ENCODE data around the gene ADNP. TPM values are rescaled to one million over a fixed set of nuclear protein-coding genes. Genes with fewer than 3 reads are reported as not detected.

The ADNP gene
- total and polyA plus RNA-seq, 2 of the 13 experiments (the other 11 are each of a cell fraction or from before 2014, with no cell fraction given) = 21.0 to 21.5 TPM

DNA sequence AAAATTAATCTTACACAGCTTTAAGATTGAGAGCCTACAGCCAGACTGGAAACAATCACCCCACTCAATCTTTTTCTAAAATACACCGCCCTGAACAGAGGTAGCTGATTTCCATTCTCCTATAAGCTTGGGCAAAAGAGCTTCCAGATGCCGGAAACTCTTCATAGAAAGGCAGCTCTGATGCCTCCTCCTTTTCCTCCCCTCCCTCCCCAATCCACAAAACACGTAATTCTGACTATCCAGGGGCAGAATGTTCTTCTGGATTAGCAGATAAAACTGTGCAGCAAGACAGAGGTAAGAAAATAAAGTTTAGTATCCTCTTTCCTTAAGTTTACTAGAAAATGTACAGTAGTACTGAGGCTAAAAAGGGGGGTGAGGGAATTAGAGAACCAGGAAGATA lies 15.8 kb downstream of the ADNP start:
- Histone ChIP-seq H2AFZ (ENCODE audit: low read length) (no peak overlapping the region), H3K9ac (ENCODE audit: insufficient read depth, low read depth, low read length) (no peak overlapping the region), H3K36me3 (replicated peaks in 1 of 2; ENCODE audit: control insufficient read depth in 1 of 2, insufficient read depth in 2 of 2, low read length in 2 of 2) (peaks cover 10 to 48% of the 10 kb centered on the region in 2 experiments), H3K4me2 (ENCODE audit: low read depth, low read length) (no peak overlapping the region), H4K20me1 (ENCODE audit: insufficient read depth, low read length) (peaks cover 69% of the 10 kb centered on the region), H3K4me3 (replicated peaks in 1 of 3; ENCODE audit: insufficient read depth in 1 of 3, low read depth in 2 of 3, low read length in 3 of 3) (no peak overlapping the region), H3K27ac (ENCODE audit: extremely low read length, insufficient read depth, low read length) (no peak overlapping the region), H3K9me3 (ENCODE audit: low read length) (no peaks in the 10 kb centered on the region), H3K27me3 (ENCODE audit: control insufficient read depth in 1 of 2, insufficient read depth in 2 of 2, low read length in 2 of 2) (no peaks in the 10 kb centered on the region), H3K79me2 (ENCODE audit: insufficient read depth, low read length) (peaks cover 94% of the 10 kb centered on the region), H3K4me1 (ENCODE audit: insufficient read depth, low read length) (peaks cover 13% of the 10 kb centered on the region)
- in situ Hi-C loops (cut with HindIII; ENCODE audit: extremely low pct_ligation_motif_present, low pct_unique_long_range_greater_than_20kb) = no loop called here
- no TSS peak for BruUV-seq (replicated peaks)
- TF ChIP-seq ZFP36L2 (CRISPR knock-in tag; IDR thresholded peaks at IDR 0.05) (no peak), NFE2 (CRISPR knock-in tag; IDR thresholded peaks at IDR 0.05) (no peak), ZNF337 (CRISPR knock-in tag; IDR thresholded peaks at IDR 0.05; ENCODE audit: borderline replicate concordance, low read depth) (no peak), TERF1 (CRISPR knock-in tag; IDR thresholded peaks at IDR 0.05) (no peak), KAT2B (IDR thresholded peaks at IDR 0.05; ENCODE audit: borderline replicate concordance, low read depth, low read length) (no peak), MYNN (CRISPR knock-in tag; IDR thresholded peaks at IDR 0.05; ENCODE audit: low read depth) (no peak), TP53 (CRISPR knock-in tag; conservative IDR thresholded peaks at IDR 0.05) (no peak)
- TF ChIP-seq, protein P1, sequence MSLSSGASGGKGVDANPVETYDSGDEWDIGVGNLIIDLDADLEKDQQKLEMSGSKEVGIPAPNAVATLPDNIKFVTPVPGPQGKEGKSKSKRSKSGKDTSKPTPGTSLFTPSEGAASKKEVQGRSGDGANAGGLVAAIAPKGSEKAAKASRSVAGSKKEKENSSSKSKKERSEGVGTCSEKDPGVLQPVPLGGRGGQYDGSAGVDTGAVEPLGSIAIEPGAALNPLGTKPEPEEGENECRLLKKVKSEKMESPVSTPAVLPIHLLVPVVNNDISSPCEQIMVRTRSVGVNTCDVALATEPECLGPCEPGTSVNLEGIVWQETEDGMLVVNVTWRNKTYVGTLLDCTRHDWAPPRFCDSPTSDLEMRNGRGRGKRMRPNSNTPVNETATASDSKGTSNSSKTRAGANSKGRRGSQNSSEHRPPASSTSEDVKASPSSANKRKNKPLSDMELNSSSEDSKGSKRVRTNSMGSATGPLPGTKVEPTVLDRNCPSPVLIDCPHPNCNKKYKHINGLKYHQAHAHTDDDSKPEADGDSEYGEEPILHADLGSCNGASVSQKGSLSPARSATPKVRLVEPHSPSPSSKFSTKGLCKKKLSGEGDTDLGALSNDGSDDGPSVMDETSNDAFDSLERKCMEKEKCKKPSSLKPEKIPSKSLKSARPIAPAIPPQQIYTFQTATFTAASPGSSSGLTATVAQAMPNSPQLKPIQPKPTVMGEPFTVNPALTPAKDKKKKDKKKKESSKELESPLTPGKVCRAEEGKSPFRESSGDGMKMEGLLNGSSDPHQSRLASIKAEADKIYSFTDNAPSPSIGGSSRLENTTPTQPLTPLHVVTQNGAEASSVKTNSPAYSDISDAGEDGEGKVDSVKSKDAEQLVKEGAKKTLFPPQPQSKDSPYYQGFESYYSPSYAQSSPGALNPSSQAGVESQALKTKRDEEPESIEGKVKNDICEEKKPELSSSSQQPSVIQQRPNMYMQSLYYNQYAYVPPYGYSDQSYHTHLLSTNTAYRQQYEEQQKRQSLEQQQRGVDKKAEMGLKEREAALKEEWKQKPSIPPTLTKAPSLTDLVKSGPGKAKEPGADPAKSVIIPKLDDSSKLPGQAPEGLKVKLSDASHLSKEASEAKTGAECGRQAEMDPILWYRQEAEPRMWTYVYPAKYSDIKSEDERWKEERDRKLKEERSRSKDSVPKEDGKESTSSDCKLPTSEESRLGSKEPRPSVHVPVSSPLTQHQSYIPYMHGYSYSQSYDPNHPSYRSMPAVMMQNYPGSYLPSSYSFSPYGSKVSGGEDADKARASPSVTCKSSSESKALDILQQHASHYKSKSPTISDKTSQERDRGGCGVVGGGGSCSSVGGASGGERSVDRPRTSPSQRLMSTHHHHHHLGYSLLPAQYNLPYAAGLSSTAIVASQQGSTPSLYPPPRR (CRISPR knock-in tag; IDR thresholded peaks at IDR 0.05; ENCODE audit: borderline replicate concordance) = no peak
- ChIA-PET POLR2A (interaction anchor here (1.3 kb wide), 1 partner anchor 15 kb away, joined by 5 read pairs; no protein-coding TSS in a partner anchor), CTCF (ENCODE audit: low intra/inter-chr PET ratio, low total read pairs) (no interaction called here)
- ATAC-seq = no peak
- no peak for FAIRE-seq
- no peak for DNase-seq (ENCODE audit: low spot score)
- intact Hi-C loops (cut with micrococcal nuclease; ENCODE audit: unreplicated experiment) = no loop called here
- 96% methylated on average over 3 of the region's 3 CpGs for WGBS (ENCODE audit: low lambda C conversion rate)

Data from HepG2 (cell line).